Measurements from ENCODE around the gene MSN. TPM values are rescaled to one million over a fixed set of nuclear protein-coding genes. Genes with fewer than 3 reads are reported as not detected.
A peak's percentile ranks its signal among the peaks of the same experiment; 100 is the strongest.

MSN gene
- total RNA-seq, 1 experiment from 2014 or later, result 461 TPM

DNA sequence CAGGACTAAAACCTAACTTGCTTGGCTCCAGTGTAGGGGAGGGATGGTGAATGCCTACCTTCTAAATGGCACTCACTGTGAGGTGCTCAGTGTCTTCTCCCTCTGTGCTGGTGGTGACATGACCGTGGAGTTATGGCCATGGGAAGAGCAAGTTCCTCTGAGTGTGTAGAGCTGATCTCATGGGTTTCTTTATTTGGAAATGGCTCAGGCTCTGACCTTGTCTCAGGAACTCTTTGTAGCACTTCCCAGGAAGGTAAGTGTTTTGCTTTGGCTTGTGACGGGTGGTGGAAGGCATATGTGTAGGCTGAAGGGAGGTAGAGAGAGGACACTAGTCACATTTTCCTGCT, 6.4 kb downstream of the MSN start:
- DNase-seq (ENCODE audit: low read depth), result no peak

- DNase-seq (ENCODE audit: low read depth), result peak; percentile 57
Measured at GRCh38 chrX:65674204-65674893, 6.9 kb downstream of the MSN start.

DNA sequence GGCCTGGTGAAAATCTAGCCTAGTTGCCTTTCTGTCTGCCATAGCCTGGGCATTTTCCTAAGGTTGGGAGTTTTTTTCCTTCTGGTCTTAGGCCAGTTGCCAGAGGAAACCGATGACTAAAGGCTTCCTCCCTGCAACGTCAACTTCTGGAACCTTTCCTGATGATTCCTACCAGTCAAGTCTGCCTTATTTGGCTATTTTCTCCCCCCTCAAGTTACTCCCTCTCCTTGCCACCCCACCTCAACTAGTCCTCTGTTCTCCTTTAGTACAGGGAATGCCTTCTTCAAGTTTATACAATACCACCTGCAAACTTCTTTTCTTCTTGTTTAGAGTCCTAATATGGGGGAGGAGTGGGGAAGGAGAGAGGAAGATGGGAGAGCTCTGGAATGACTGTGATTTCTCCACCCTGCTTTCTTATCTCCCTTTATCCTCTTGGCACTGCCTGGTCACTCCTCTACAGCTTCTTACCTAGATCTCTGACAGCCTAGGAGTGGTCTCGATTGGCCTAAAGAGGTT, 10.6 kb downstream of the MSN start:
- peak; percentile 95 for DNase-seq (ENCODE audit: low read depth)

- DNase-seq (ENCODE audit: low read depth), result peak; percentile 69
Measured at GRCh38 chrX:65679071-65679540, 11.7 kb downstream of the MSN start.

GRCh38 chrX:65681810-65682209, 14.4 kb downstream of the MSN start:
- no peak for DNase-seq (ENCODE audit: low read depth)

- no peak for DNase-seq (ENCODE audit: low read depth)
Measured at GRCh38 chrX:65685112-65685511, 17.7 kb downstream of the MSN start.

DNA sequence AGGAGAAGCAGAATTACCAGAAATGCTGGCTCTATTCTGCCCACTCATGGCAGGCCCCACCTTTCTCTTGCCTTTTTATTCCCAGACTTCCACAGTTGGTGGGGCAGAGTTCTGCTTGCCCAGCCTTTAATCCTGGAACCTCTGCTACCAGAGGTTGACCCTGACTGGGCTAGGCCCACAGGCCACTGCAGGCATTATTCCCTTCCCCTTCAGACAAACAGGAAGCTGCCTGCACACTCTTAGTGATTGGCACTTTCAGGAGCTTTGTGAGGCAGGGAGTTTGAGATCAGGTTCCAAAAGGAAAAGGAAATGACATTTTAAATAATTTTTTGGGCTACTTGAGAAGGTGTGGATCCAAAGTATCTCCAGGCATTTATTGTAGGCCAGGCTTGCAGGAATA, 18.8 kb downstream of the MSN start:
- DNase-seq (ENCODE audit: low read depth), result no peak

GRCh38 chrX:65687367-65687766, 19.9 kb downstream of the MSN start:
- no peak for DNase-seq (ENCODE audit: low read depth)

GRCh38 chrX:65688403-65688871, 21.0 kb downstream of the MSN start:
- peak; percentile 52 for DNase-seq (ENCODE audit: low read depth)

DNA sequence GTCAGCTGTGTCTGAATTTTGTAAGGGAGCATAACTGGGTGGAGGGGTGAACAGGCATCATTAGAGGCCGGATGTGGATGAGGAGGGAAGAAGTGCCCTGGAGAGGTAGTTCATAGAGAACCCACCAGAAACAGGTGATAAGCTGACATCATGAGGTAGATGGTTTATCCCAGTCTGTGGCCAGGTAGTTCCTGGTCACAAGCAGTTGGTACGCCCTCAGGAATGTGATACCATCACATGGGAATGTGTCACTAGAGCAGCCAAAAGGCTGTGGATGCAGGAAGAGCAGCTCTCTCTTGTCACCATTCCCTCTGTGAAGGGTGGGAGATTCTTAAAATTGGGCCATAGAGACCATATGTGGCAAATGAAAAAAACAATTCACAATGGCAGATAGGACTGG, 21.9 kb downstream of the MSN start:
- DNase-seq (ENCODE audit: low read depth), result no peak

GRCh38 chrX:65690057-65690855, 22.8 kb downstream of the MSN start:
- DNase-seq (ENCODE audit: low read depth), result peak; percentile 88

GRCh38 chrX:65695849-65696449, 28.5 kb downstream of the MSN start:
- no peak for DNase-seq (ENCODE audit: low read depth)

- DNase-seq (ENCODE audit: low read depth), result no peak
Measured at GRCh38 chrX:65696613-65697012, 29.2 kb downstream of the MSN start.

DNA sequence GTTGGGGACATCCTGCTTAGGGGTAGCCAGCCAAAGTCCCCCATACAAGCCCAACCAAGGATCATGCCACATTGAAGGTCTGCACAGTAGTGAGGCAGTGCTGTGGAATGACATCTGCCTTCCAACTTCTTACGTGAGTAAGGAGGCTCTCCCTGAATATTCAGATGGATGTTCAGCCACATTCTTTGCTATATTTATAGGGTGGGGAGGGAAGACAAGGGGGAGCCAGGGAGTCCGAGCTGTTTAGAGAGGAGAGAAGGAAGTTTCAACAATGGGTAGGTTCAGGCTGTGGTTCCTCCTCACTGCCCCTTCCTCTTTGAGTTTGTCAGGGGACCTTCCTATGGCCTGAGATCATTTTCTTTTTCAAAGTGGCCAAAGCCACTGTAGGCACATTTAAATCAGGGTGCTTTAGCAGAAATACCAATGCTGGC, 29.8 kb downstream of the MSN start:
- peak; percentile 77 for DNase-seq (ENCODE audit: low read depth)

- peak; percentile 73 for DNase-seq (ENCODE audit: low read depth)
Measured at GRCh38 chrX:65697915-65698796, 30.7 kb downstream of the MSN start.

DNA sequence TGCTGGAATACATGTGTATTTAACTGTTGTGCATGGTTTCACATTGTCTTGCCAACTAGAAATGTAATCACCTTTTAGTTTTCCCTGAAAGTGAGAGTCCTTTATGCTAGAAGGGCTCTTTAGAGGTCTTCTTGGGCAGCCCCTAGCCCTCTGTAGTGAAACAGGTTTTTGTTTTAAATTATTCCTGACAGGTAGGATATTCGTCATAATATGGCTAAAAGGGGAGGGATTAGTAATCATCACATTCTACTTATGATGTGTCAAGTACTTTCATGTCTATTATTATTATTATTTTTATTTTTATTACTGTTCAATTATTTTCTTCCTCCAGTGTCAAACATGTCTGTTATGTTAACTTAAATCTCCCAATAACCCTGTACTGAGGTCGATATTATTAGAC, 35.5 kb downstream of the MSN start:
- no peak for DNase-seq (ENCODE audit: low read depth)

- DNase-seq (ENCODE audit: low read depth), result no peak
Measured at GRCh38 chrX:65705439-65705838, 38.0 kb downstream of the MSN start.

DNA sequence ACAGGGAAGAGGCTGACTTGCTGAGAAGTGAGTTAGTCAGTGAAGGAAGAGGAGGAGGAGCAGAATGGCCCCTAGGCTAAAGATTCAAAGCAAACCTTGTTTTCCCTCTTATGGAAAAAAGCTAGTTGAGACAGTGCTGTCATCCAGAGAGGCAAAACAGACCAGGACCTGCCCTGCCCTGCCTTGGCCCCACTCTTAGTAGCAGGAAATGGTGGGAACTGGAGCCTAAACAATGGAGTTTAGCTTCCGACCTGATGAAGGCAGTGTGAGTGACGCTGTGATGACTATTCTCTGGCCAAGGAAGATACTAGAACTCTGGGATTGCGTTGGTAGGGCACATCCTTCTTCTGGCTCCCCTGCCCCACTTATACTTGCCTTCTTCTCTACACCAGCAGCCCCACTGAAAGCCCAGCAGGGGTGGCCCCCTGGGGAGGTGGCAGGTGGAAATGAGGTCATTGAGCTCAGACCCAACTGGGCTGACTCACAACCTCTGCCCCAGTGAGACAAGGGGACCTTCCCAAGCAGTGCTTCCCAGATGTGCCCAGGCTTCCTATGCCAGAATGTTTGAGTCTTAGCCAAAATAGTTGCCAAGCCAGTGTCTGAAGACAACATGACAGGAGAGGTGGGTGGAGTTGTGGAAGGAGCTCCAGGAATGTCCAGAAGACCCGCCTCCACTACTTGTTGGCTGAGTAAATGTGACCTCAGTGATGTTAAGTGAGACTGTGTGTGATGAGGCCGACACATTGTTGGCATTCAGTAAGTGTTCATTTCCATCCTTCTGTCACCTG, 38.8 kb downstream of the MSN start:
- peak; percentile 96 for DNase-seq (ENCODE audit: low read depth)

GRCh38 chrX:65707151-65707550, 39.7 kb downstream of the MSN start:
- no peak for DNase-seq (ENCODE audit: low read depth)

- no peak for DNase-seq (ENCODE audit: low read depth)
Measured at GRCh38 chrX:65712005-65712806, 44.8 kb downstream of the MSN start.

Measured in RPMI7951 (cell line).